ENCODE data around the gene FBXO4. TPM values are rescaled to one million over a fixed set of nuclear protein-coding genes. Genes with fewer than 3 reads are reported as not detected.
"Not testable (repeated sequence)": the region's sequence is repeated elsewhere in the genome, so short reads cannot be mapped to it uniquely, and the experiment has no call there.

Gene FBXO4
- total RNA-seq, 1 experiment from 2014 or later: 18.4 TPM

DNA sequence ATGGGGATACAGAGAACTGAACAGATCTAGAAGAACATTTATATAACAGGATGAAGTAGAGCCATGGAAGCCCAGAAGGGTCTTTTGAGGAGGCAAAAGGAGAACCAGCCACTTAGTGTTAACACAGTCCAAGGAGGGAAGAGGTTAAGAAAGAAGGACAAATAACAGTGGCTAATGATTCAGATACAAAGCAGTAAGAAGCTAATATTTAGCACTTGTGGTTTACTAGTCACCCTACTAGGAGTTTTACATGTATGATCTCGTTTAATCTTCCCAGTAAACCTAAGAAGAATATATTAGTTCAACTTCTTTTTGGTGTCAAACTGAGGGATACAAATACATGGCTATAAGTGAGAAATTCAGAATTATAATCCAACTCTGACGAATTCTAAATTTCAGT, 7.7 kb downstream of the FBXO4 start:
- H3K9me3 Mint-ChIP-seq (ENCODE audit: unreplicated experiment): peaks cover 10% of the 10 kb centered on the region
- intact Hi-C loops (cut with micrococcal nuclease): no loop called here
- H3K27ac Mint-ChIP-seq (ENCODE audit: low read depth, unreplicated experiment): no peak overlapping the region
- H3K4me3 Mint-ChIP-seq (ENCODE audit: unreplicated experiment): no peak overlapping the region
- POLR2A ChIA-PET: no interaction called here
- no peaks in the 10 kb centered on the region for H3K4me1 Mint-ChIP-seq (ENCODE audit: insufficient read depth, unreplicated experiment)
- CTCF ChIA-PET: no interaction called here
- TF ChIP-seq, protein P1, sequence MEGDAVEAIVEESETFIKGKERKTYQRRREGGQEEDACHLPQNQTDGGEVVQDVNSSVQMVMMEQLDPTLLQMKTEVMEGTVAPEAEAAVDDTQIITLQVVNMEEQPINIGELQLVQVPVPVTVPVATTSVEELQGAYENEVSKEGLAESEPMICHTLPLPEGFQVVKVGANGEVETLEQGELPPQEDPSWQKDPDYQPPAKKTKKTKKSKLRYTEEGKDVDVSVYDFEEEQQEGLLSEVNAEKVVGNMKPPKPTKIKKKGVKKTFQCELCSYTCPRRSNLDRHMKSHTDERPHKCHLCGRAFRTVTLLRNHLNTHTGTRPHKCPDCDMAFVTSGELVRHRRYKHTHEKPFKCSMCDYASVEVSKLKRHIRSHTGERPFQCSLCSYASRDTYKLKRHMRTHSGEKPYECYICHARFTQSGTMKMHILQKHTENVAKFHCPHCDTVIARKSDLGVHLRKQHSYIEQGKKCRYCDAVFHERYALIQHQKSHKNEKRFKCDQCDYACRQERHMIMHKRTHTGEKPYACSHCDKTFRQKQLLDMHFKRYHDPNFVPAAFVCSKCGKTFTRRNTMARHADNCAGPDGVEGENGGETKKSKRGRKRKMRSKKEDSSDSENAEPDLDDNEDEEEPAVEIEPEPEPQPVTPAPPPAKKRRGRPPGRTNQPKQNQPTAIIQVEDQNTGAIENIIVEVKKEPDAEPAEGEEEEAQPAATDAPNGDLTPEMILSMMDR (IDR thresholded peaks at IDR 0.05; ENCODE audit: unreplicated experiment): no peak
- no TSS peak for BruUV-seq (replicated peaks)
- H3K36me3 Mint-ChIP-seq (ENCODE audit: insufficient read depth, unreplicated experiment): peaks cover 40% of the 10 kb centered on the region
- H3K27me3 Mint-ChIP-seq (ENCODE audit: insufficient read depth, unreplicated experiment): no peaks in the 10 kb centered on the region
- DNase-seq (ENCODE audit: unreplicated experiment): no peak

DNA sequence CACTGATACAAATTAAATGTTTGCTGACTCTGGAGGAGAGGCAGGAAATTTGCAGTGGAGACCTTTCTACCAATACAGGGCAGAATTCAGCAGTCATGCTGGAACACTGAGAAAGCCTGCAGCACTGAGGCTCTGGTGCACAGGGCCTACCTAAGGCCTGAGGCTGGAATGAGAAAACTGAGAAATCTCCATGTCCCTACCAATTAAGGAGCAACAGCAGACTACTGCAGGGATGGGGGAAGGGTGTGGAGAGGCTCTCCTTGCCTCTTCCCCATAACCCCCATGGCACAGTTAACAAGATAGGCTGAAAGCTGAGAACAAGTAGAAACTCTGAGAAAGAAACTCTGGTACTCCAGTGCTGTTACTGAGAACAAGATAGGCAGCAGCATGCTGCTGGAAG, 10.5 kb downstream of the FBXO4 start:
- ChIA-PET CTCF (no interaction called here), POLR2A (no interaction called here)
- Mint-ChIP-seq H3K27me3 (ENCODE audit: insufficient read depth, unreplicated experiment) (no peaks in the 10 kb centered on the region), H3K9me3 (ENCODE audit: unreplicated experiment) (peaks cover 10% of the 10 kb centered on the region), H3K27ac (ENCODE audit: low read depth, unreplicated experiment) (no peak overlapping the region), H3K36me3 (ENCODE audit: insufficient read depth, unreplicated experiment) (peaks cover 43% of the 10 kb centered on the region), H3K4me1 (ENCODE audit: insufficient read depth, unreplicated experiment) (no peaks in the 10 kb centered on the region), H3K4me3 (ENCODE audit: unreplicated experiment) (no peak overlapping the region)
- intact Hi-C loops (cut with micrococcal nuclease): no loop called here
- TF ChIP-seq, protein P1 (IDR thresholded peaks at IDR 0.05; ENCODE audit: unreplicated experiment): no peak
- no TSS peak for BruUV-seq (replicated peaks)
- DNase-seq (ENCODE audit: unreplicated experiment): no peak

DNA sequence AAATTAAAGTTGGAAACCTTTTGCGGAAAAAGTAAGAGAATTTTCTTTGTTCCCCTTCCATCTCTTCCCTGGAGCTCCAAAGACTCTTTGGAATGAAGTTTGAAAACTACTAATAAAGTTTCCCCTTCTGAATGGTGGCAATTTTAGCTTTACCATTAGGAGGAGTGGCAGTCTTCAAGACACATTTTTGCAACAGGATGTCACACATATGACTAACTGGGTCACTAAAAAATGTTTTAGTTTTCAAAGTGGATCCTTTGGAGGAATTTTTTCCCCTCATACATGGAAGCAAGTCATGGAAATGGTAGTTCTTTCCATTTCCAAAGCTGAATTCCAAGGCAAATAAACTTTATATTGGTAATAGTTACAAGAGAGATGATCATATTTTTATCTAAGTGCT, 15.6 kb downstream of the FBXO4 start:
- ChIA-PET CTCF (no interaction called here), POLR2A (interaction anchor here (0.6 to 0.7 kb wide), 2 partner anchors 15 to 91 kb away, joined by 3 to 4 read pairs; partner anchors contain the start of gene FBXO4)
- TF ChIP-seq, protein P1 (IDR thresholded peaks at IDR 0.05; ENCODE audit: unreplicated experiment): no peak
- no peak overlapping the region for H3K27ac Mint-ChIP-seq (ENCODE audit: low read depth, unreplicated experiment)
- intact Hi-C loops (cut with micrococcal nuclease): no loop called here
- no TSS peak for BruUV-seq (replicated peaks)
- no peaks in the 10 kb centered on the region for H3K4me1 Mint-ChIP-seq (ENCODE audit: insufficient read depth, unreplicated experiment)
- DNase-seq (ENCODE audit: unreplicated experiment): no peak
- H3K36me3 Mint-ChIP-seq (ENCODE audit: insufficient read depth, unreplicated experiment): peaks cover 25% of the 10 kb centered on the region
- no peak overlapping the region for H3K4me3 Mint-ChIP-seq (ENCODE audit: unreplicated experiment)
- no peaks in the 10 kb centered on the region for H3K9me3 Mint-ChIP-seq (ENCODE audit: unreplicated experiment)
- H3K27me3 Mint-ChIP-seq (ENCODE audit: insufficient read depth, unreplicated experiment): no peaks in the 10 kb centered on the region

DNA sequence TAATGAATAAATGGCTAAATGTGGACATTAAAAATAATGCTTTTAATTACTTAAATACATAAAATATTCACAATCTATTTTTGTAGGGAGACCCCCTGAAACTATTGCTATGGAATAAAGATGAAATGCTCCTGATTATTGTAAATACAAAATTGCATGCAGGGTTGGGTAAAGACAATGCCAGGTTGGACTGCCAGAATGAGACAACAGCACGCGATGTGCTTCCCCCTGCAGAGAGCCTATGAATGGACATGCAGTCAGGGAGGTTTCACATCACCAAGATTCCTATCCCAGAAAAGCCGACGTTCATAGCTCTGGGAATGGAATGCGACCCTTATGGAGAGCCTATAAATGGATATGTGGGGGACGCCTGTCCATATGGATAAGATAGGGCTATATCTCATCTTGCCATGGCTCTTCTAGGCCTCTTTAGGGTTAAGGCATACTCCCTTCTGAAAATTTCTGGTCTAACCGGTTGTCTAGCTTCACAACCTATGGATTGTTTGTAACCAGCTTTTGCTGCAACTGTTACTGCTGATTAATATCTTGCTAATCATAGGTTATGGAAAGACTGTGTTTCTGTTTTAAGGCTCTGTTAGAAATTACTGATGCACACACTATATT, 20.4 kb downstream of the FBXO4 start:
- POLR2A ChIA-PET; DNase-seq (ENCODE audit: unreplicated experiment); H3K36me3 Mint-ChIP-seq (ENCODE audit: insufficient read depth, unreplicated experiment); H3K4me1 Mint-ChIP-seq (ENCODE audit: insufficient read depth, unreplicated experiment); intact Hi-C loops (cut with micrococcal nuclease); H3K4me3 Mint-ChIP-seq (ENCODE audit: unreplicated experiment); H3K9me3 Mint-ChIP-seq (ENCODE audit: unreplicated experiment); H3K27me3 Mint-ChIP-seq (ENCODE audit: insufficient read depth, unreplicated experiment); H3K27ac Mint-ChIP-seq (ENCODE audit: low read depth, unreplicated experiment); BruUV-seq (replicated peaks): not testable (repeated sequence)
- CTCF ChIA-PET: interaction anchor here (0.7 kb wide), 1 partner anchor 41 kb away, joined by 3 read pairs; no protein-coding TSS in a partner anchor

DNA sequence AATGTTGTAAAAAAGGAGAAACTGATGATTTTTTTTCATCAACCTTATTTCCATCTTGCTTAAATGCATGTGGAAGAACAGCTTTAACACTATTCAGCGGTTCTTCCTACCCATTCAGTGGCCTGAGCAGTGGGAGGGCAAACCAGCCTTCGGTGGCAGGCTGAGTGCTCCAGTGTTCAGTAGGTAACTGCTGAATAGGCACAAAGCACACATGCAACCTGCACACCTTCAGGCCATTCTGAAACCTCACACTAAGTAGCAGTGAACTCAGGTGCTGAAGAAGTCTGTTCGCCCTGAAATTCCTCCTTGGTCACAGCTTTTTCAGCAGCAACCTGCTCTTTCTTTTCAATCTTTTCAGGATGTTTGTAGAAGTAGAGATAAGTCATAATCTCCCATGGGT, 26.1 kb downstream of the FBXO4 start:
- no TSS peak for BruUV-seq (replicated peaks)
- Mint-ChIP-seq H3K27me3 (ENCODE audit: insufficient read depth, unreplicated experiment) (no peaks in the 10 kb centered on the region), H3K27ac (ENCODE audit: low read depth, unreplicated experiment) (no peak overlapping the region), H3K4me3 (ENCODE audit: unreplicated experiment) (no peak overlapping the region), H3K4me1 (ENCODE audit: insufficient read depth, unreplicated experiment) (no peaks in the 10 kb centered on the region), H3K9me3 (ENCODE audit: unreplicated experiment) (peaks cover 8% of the 10 kb centered on the region), H3K36me3 (ENCODE audit: insufficient read depth, unreplicated experiment) (no peaks in the 10 kb centered on the region)
- TF ChIP-seq, protein P1 (IDR thresholded peaks at IDR 0.05; ENCODE audit: unreplicated experiment): no peak
- CTCF ChIA-PET: interaction anchor here (1.2 kb wide), 1 partner anchor 705 kb away, joined by 3 read pairs; no protein-coding TSS in a partner anchor
- intact Hi-C loops (cut with micrococcal nuclease): no loop called here
- POLR2A ChIA-PET: no interaction called here
- DNase-seq (ENCODE audit: unreplicated experiment): no peak

Measured in MCF 10A (cell line).